ENCODE results near the gene THTPA. TPM values are rescaled to one million over a fixed set of nuclear protein-coding genes. Genes with fewer than 3 reads are reported as not detected.
A peak's percentile ranks its signal among the peaks of the same experiment; 100 is the strongest.

The THTPA gene
- total and polyA plus RNA-seq, 2 of the 4 experiments (the other 2 are of a cell fraction) = 5.0 to 9.2 TPM

GRCh38 chr14:23588884-23589598 is 33.0 kb downstream of the THTPA start:
- CTCF ChIA-PET = interaction anchor here (0.6 to 1.3 kb wide), 12 partner anchors 8 to 361 kb away, joined by 3 to 10 read pairs (median 3); no protein-coding TSS in a partner anchor
- no peak overlapping the region for H3K9ac ChIP-seq (ENCODE audit: low read depth, low read length)
- H3K4ac ChIP-seq (ENCODE audit: low read depth, low read length) = no peak overlapping the region
- H3K4me1 ChIP-seq (ENCODE audit: control insufficient read depth, insufficient read depth, low read length) = no peaks in the 10 kb centered on the region
- no peaks in the 10 kb centered on the region for H3K9me1 ChIP-seq (ENCODE audit: insufficient read depth, low read length)
- no peak overlapping the region for H3K23ac ChIP-seq (ENCODE audit: low read depth, low read length)
- no peak overlapping the region for H2BK15ac ChIP-seq (ENCODE audit: low read depth, low read length)
- POLR2A ChIA-PET (ENCODE audit: unreplicated experiment) = no interaction called here
- H3K36me3 ChIP-seq (ENCODE audit: control insufficient read depth, insufficient read depth, low read length) = no peaks in the 10 kb centered on the region
- H3K27me3 ChIP-seq (ENCODE audit: control insufficient read depth, insufficient read depth, low read length) = no peaks in the 10 kb centered on the region
- H2BK120ac ChIP-seq (ENCODE audit: low read depth, low read length) = no peak overlapping the region
- H3K56ac ChIP-seq (ENCODE audit: extremely low read depth, insufficient read depth, low read length) = no peak overlapping the region
- in situ Hi-C loops (cut with MboI; ENCODE audit: low sequenced_read_pairs) = no loop called here
- no peak overlapping the region for H2AK9ac ChIP-seq (replicated peaks; ENCODE audit: low read depth, low read length, poor library complexity)
- WGBS, 2 experiments (ENCODE audit: extremely low coverage in 2 of 2, insufficient read length in 1 of 2) = 0% methylated on average over 2 of the region's 5 CpGs; no CpG with 5 or more reads in 1 of the 2 experiments
- H3K14ac ChIP-seq (replicated peaks; ENCODE audit: low read depth, low read length) = no peak overlapping the region
- H3K9me3 ChIP-seq (ENCODE audit: control insufficient read depth, insufficient read depth, low read length) = no peaks in the 10 kb centered on the region
- H4K91ac ChIP-seq (ENCODE audit: insufficient read depth, low read depth, low read length) = no peak overlapping the region
- no peak overlapping the region for H3K4me2 ChIP-seq (ENCODE audit: low read depth, low read length)
- no peaks in the 10 kb centered on the region for H4K20me1 ChIP-seq (ENCODE audit: insufficient read depth, low read length)
- peak overlapping the region; percentile 35 for H2AFZ ChIP-seq (replicated peaks; ENCODE audit: low read length, poor library complexity)
- H2AK5ac ChIP-seq (ENCODE audit: low read depth, low read length) = no peak overlapping the region
- H3K27ac ChIP-seq (ENCODE audit: insufficient read depth, low read length) = no peak overlapping the region
- dilution Hi-C loops (cut with HindIII; ENCODE audit: low sequenced_read_pairs, unreplicated experiment) = no loop called here
- no peak overlapping the region for H3K4me3 ChIP-seq (ENCODE audit: insufficient read depth, low read depth, low read length)
- intact Hi-C loops (cut with micrococcal nuclease) = loop anchor here (1.0 to 2.0 kb wide), 3 partner anchors 44 to 340 kb away; no protein-coding TSS in a partner anchor
- no peak overlapping the region for H3K18ac ChIP-seq (ENCODE audit: low read depth, low read length)
- peak; percentile 84 for DNase-seq
- BruUV-seq (replicated peaks) = no TSS peak
- H2BK20ac ChIP-seq (ENCODE audit: low read depth, low read length) = no peak overlapping the region
- H4K5ac ChIP-seq (ENCODE audit: low read depth, low read length) = no peak overlapping the region
- ATAC-seq (ENCODE audit: low read depth) = peak; percentile 100
- H2BK5ac ChIP-seq (ENCODE audit: low read depth, low read length, poor library complexity, severe bottlenecking) = no peak overlapping the region
- TF ChIP-seq MAZ (IDR thresholded peaks at IDR 0.05; ENCODE audit: borderline replicate concordance, low read depth, low read length) = 0 out of 2 replicates have a peak, but pooled peaks have one; percentile 23
- no peak for TF ChIP-seq MXI1 (IDR thresholded peaks at IDR 0.05; ENCODE audit: borderline replicate concordance, low read depth, low read length)
- TF ChIP-seq RAD21 (IDR thresholded peaks at IDR 0.05; ENCODE audit: low read length) = peak; percentile 78
- TF ChIP-seq CTCF (conservative IDR thresholded peaks at IDR 0.05; ENCODE audit: low read depth, low read length) = peak; percentile 87
- TF ChIP-seq USF2 (IDR thresholded peaks at IDR 0.05; ENCODE audit: low read depth, low read length) = no peak
- TF ChIP-seq SMC3 (IDR thresholded peaks at IDR 0.05; ENCODE audit: low read depth, low read length) = peak; percentile 67
- H3K79me1 ChIP-seq (ENCODE audit: low read depth in 1 of 2, low read length in 2 of 2) = no peaks in the 10 kb centered on the region
- H4K8ac ChIP-seq (ENCODE audit: low read depth in 2 of 2, low read length in 2 of 2) = no peak overlapping the region

Data from IMR-90 (cell line).